Astrocyte (in vitro differentiated cells and primary cell): ENCODE measurements around the gene CDC25A.

Experiments
- CTCF ChIP-seq: IDR thresholded peaks from 2 replicates; pipeline ENCODE4 v1.5.1; 2011; ENCODE audit warnings: low read depth, mild to moderate bottlenecking, inconsistent platforms, low read length, moderate library complexity; ENCODE audit not compliant: insufficient read depth
- EZH2 ChIP-seq: IDR thresholded peaks from 2 replicates; pipeline ENCODE4 v1.6.1; 2012; ENCODE audit warnings: mild to moderate bottlenecking, low read length, inconsistent platforms; ENCODE audit not compliant: insufficient read depth

- TF ChIP-seq CTCF (no peak), EZH2 (no peak)
These were observed 45.8 kb downstream of the CDC25A start for GRCh38 chr3:48142316-48142870.
